Right lobe of liver (tissue), 6 donors: ENCODE results near the gene ZNF311. TPM values are rescaled to one million over a fixed set of nuclear protein-coding genes. Genes with fewer than 3 reads are reported as not detected.

ENCODE experiments used
- ATAC-seq, 4 donors: fragments of 200-7000 bp; cut with Tn5 transposase; one replicate each; pipeline ENCODE4 v1.9.1; 2020; ENCODE audit warnings: mild to moderate bottlenecking in 4 of 4, moderate library complexity in 4 of 4
- DNase-seq, 3 donors: peaks; one replicate each; pipeline ENCODE4 v3.0.0-alpha.2; 2020
- H3K27ac ChIP-seq, 3 donors: fragments of 200-600 bp; one replicate each; pipeline ENCODE4 v1.8.0; 2022
- H3K27me3 ChIP-seq, 2 donors: fragments of 200-600 bp; one replicate each; pipeline ENCODE4 v1.8.0; 2022
- H3K36me3 ChIP-seq, 4 donors: fragments of 200-600 bp; sonication (generic) in 1 of 4; one replicate each; pipeline versions ENCODE4 v1.5.1 to v1.8.0; 2017 to 2022; ENCODE audit warnings: control low read depth in 1 of 4
- H3K4me1 ChIP-seq, 4 donors: fragments of 200-600 bp; sonication (generic) in 1 of 4; one replicate each; pipeline versions ENCODE4 v1.5.1 to v1.8.0; 2017 to 2022; ENCODE audit warnings: control low read depth in 1 of 4
- H3K4me3 ChIP-seq, 3 donors: fragments of 200-600 bp; one replicate each; pipeline ENCODE4 v1.8.0; 2022
- H3K9me3 ChIP-seq, 4 donors: fragments of 200-600 bp; sonication (generic) in 1 of 4; one replicate each; pipeline versions ENCODE4 v1.5.1 to v1.8.0; 2017 to 2022; ENCODE audit warnings: control low read depth in 1 of 4
- POLR2A ChIP-seq: fragments of 450-650 bp; IDR thresholded peaks from one replicate; pipeline ENCODE4 v1.6.1; 2017; ENCODE audit warnings: antibody characterized with exemption, mild to moderate bottlenecking
- WGBS: methylation state at CpG from one replicate; pipeline ENCODE4 v1.1.6; 2018; ENCODE audit warnings: low coverage, low lambda C conversion rate; ENCODE audit not compliant: insufficient coverage; ENCODE audit errors: missing lambda C conversion rate; 5-methylcytosine and 5-hydroxymethylcytosine counted together
- intact Hi-C, 2 donors: fragments of 100-400 bp; cut with DNase I; formaldehyde crosslinking; loops; one replicate each; pipeline versions ENCODE4 v1.11.2 to v1.14.1; 2022
- total RNA-seq, 6 experiments: library from RNA; depleted of rRNA in 2 of 6; stranded (reverse); fragments of >200 nt in 2 of 6; fragmentation: NEBNext Ultra II Directional in 3 of 6; extraction: Animal tissue kit (Norgen Biotek cat#: 25700) in 3 of 6; gene quantifications; one replicate each; pipeline versions ENCODE4 v1.1.0 to v1.2.4, GENCODE V29; 2016 to 2023
- TF ChIP-seq, protein P1 (sequence below), 4 donors: fragments of 200-600 bp in 3 of 4; fragments of 450-650 bp in 1 of 4; IDR thresholded peaks; one replicate each; pipeline versions ENCODE4 v1.5.1 to v1.8.0; 2016 to 2022; ENCODE audit warnings: antibody characterized with exemption in 4 of 4, mild to moderate bottlenecking in 2 of 4
- donor health status: DM: no; HTN: yes; CAD: no.
- donor health status: DM: no; HTN: no; CAD: no.
- donor health status: DM: no; HTN: no; CAD: no.
- donor health status: DM: no; HTN: yes; CAD: no.
- donor health status: DM: no; HTN: yes; CAD: no.

Gene ZNF311
- total RNA-seq, 6 experiments from 2014 or later = 0.18 to 0.62 (median 0.41) TPM

DNA sequence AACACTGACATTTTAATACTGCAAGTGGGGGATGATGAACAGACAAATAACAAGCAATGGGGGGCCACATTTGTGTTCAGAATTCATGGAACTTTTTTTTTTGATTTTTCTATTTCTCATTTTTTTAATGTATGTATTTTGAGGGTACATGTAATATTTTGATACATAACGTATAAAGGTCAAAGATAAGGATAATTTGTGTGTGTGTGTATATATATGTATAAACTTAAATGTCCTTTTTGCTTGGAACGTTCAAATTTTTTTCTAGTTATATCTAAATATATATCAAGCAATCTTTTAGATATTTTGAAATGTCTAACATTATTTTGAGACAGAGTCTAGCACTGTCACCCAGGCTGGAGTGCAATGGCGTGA, 12.3 kb upstream of the ZNF311 start:
- WGBS = 32% methylated on average over 3 of the region's 3 CpGs
- H3K4me3 ChIP-seq = no peak overlapping the region

DNA sequence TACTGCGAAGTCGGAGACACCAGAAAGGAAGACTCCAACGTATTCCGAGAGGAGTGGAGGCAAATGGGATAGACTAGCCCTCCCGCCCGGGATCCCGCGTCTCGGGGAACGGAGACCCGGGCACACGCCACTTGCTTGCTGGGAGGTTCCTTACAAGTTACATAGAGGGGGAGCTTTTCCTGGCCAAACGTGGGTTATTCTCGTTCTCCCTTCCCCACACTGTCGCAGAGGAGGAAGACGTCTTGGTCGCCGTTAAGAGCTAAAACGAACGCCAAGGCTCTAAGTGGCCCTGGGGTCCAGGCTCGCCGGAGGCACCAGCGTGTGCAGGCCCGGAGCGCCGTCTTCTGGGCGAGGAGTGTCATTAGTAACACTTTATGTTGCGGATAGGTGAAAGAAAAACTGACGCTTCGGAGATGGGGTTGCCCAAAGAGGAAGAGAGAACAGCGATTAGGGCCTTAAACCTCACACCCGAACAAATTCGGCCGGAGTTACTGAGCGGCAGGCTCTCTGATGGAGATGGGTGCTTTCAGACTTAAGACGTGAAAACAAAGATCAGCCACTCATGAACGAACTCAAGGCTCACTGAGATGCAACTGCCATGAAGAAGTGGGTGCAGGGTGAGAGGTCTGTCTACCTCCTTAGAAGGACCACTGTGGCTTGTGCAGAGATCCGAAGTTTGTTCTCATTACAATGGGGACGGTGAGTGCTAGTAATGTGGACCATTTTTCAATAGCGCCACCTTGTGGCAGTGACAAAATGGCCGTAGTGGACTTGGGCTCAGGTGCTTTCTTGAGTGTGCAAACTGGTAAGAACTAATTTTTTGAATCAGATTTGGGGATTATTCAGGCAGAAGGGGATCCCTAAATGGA, 11.7 kb upstream of the ZNF311 start:
- H3K27me3 ChIP-seq = no peaks in the 10 kb centered on the region
- H3K27ac ChIP-seq = no peak overlapping the region
- H3K36me3 ChIP-seq = no peaks in the 10 kb centered on the region
- intact Hi-C loops = loop anchor here (5.0 to 10.0 kb wide), 2 partner anchors 182 to 329 kb away; no protein-coding TSS in a partner anchor
- TF ChIP-seq, protein P1, sequence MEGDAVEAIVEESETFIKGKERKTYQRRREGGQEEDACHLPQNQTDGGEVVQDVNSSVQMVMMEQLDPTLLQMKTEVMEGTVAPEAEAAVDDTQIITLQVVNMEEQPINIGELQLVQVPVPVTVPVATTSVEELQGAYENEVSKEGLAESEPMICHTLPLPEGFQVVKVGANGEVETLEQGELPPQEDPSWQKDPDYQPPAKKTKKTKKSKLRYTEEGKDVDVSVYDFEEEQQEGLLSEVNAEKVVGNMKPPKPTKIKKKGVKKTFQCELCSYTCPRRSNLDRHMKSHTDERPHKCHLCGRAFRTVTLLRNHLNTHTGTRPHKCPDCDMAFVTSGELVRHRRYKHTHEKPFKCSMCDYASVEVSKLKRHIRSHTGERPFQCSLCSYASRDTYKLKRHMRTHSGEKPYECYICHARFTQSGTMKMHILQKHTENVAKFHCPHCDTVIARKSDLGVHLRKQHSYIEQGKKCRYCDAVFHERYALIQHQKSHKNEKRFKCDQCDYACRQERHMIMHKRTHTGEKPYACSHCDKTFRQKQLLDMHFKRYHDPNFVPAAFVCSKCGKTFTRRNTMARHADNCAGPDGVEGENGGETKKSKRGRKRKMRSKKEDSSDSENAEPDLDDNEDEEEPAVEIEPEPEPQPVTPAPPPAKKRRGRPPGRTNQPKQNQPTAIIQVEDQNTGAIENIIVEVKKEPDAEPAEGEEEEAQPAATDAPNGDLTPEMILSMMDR (IDR thresholded peaks at IDR 0.05) = peak; percentile 65 to 75 (median 68)
- no peak for TF ChIP-seq POLR2A
- under 1% methylated on average over 36 of the region's 41 CpGs for WGBS
- ATAC-seq (peak; percentile 93 to 98 (median 95)), DNase-seq (peak; percentile 70 to 81 (median 78))
- H3K9me3 ChIP-seq = no peaks in the 10 kb centered on the region
- H3K4me1 ChIP-seq = peaks cover 0 to 9% (median 0%) of the 10 kb centered on the region in 4 donors
- H3K4me3 ChIP-seq = peak overlapping the region; percentile 37 to 59 (median 42)

More for the DNA sequence above, 12.3 kb upstream of the ZNF311 start:
- no peaks in the 10 kb centered on the region for H3K9me3 ChIP-seq
- peaks cover 0 to 9% (median 0%) of the 10 kb centered on the region in 4 donors for H3K4me1 ChIP-seq
- TF ChIP-seq POLR2A = no peak
- TF ChIP-seq, protein P1 (IDR thresholded peaks at IDR 0.05) = no peak
- DNase-seq (no peak), ATAC-seq (no peak)
- H3K27ac ChIP-seq = no peak overlapping the region
- intact Hi-C loops = loop anchor here (5.0 to 10.0 kb wide), 2 partner anchors 183 to 330 kb away; no protein-coding TSS in a partner anchor
- no peaks in the 10 kb centered on the region for H3K27me3 ChIP-seq
- no peaks in the 10 kb centered on the region for H3K36me3 ChIP-seq

DNA sequence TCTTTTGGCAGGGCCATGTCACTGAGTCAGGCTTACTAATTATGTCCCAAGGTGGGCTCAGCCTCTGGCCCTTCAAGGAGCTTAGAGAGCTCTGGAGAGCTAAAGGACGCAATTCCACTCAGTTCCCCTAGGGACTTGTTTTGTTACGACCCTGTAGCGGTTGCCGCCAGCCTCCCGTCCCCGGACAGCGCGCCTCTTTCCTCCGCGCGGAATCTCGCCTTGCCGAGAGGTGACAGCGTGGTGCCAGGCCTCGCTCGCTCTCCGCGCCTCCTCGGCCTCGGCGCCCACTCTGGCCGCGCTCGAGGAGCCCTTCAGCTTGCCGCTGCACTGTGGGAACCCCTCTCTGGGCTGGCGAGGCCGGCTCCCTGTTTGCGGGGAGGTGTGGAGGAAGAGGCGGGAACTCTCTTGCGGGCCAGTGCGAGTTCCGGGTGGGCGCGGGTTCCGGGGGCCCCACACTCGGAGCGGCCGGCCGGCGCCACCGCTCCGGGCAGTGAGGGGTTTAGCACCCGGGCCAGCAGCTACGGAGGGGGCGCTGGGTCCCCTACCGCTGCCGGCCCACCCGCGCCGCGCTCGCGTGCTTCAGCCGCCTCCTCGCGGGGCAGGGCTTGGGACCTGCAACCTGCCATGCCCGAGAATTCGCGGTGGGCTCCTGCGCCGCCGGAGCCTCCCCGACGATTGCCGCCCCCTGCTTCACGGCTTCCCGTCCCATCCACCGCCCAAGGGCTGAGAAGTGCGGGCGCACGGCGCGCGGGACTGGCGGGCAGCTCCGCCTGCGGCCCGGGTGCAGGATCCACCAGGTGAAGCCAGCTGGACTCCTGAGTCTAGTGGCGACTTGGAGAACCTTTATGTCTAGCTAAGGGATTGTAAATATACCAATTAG, 9.9 kb upstream of the ZNF311 start:
- DNase-seq = no peak
- Histone ChIP-seq H3K36me3 (no peaks in the 10 kb centered on the region), H3K4me3 (no peak overlapping the region), H3K9me3 (no peaks in the 10 kb centered on the region), H3K27me3 (no peaks in the 10 kb centered on the region), H3K27ac (no peak overlapping the region), H3K4me1 (peaks cover 0 to 9% (median 0%) of the 10 kb centered on the region in 4 donors)
- TF ChIP-seq, protein P1 (IDR thresholded peaks at IDR 0.05) = no peak
- no peak for TF ChIP-seq POLR2A
- 44% methylated on average over 6 of the region's 79 CpGs for WGBS
- intact Hi-C loops = loop anchor here (5.0 to 10.0 kb wide), 2 partner anchors 180 to 328 kb away; no protein-coding TSS in a partner anchor
- ATAC-seq = no peak

DNA sequence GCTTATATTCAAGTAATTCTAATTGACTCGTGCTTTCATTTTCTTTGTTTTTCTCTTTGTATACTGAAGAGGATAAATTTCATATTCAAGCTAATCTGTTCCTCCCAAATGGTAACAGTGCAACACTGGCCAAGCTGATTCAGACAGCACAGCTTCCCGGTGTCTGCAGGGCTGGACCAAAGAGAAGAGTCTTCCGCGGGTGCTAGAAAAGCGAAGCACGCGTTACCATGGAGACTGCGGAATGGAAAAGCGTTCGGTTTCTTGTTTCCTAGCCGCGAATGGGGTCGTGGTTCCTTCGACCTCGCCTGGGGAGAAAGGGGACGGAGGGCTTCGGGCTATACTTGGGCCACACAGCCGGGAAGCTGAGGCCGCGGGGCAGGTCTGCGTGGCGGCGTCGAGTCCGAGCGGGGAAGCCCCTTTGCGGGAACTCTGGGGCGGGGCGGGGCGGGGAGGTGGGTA, 6.2 kb upstream of the ZNF311 start:
- ATAC-seq (peak; percentile 28 to 54 (median 42)), DNase-seq (peak in 1 of 3 donors; percentile 24)
- H3K27ac ChIP-seq = no peak overlapping the region
- H3K4me3 ChIP-seq = peak overlapping the region in 2 of 3 donors; percentile 2 to 35
- 7% methylated on average over 28 of the region's 30 CpGs for WGBS
- H3K9me3 ChIP-seq = no peaks in the 10 kb centered on the region
- peaks cover 0 to 4% (median 0%) of the 10 kb centered on the region in 4 donors for H3K4me1 ChIP-seq
- TF ChIP-seq, protein P1 (IDR thresholded peaks at IDR 0.05) = no peak
- no peak for TF ChIP-seq POLR2A
- H3K27me3 ChIP-seq = no peaks in the 10 kb centered on the region
- H3K36me3 ChIP-seq = no peaks in the 10 kb centered on the region
- intact Hi-C loops = loop anchor here (10.0 kb wide), 1 partner anchor 177 kb away; no protein-coding TSS in a partner anchor
